Heart left ventricle (tissue), 13 donors: ENCODE measurements around the gene NUTF2.

Source experiments
- CTCF ChIP-seq, 12 donors: fragments of 200-600 bp; sonication (generic) in 4 of 12; IDR thresholded peaks; one replicate each; pipeline versions ENCODE4 v1.5.0 to v1.8.0; 2018 to 2022; ENCODE audit warnings: antibody characterized with exemption in 12 of 12, mild to moderate bottlenecking in 5 of 12
- POLR2A ChIP-seq, 2 donors: fragments of 450-650 bp; IDR thresholded peaks; one replicate each; pipeline ENCODE4 v1.6.1; 2017; ENCODE audit warnings: antibody characterized with exemption in 2 of 2, mild to moderate bottlenecking in 2 of 2, moderate library complexity in 2 of 2
- donor health status: ischemic (EF 13 %, LVEDD 7.1; RV severe dilation, severe dysfunction).
- donor health status: DM: no; HTN: yes; CAD: no.
- donor health status: DM: no; HTN: no; CAD: no.
- donor health status: ischemic (EF 25% LVEDD 6.9; RV normal size, moderate dysfunction).
- donor health status: ischemic (EF 25% LVEDD 5.7; RV mildly dilated, moderate dysfunction).
- donor health status: ischemic (EF 35%, LVEDD 5.7; RV mildly dilated, moderate dysfunction).
- donor health status: nonischemic (EF 11% LVEDD 7.7; RV severe dilation, severe dysfunction).
- donor health status: DM: yes; HTN: yes; CAD: no.
- donor health status: PGD.
- donor health status: ischemic (EF 29% LVEDD 5.4; RV normal size, mild dysfunction).
- donor health status: nonischemic (EF 23%, LVEDD 6.1; RV moderate dilation, normal function).

- TF ChIP-seq CTCF (IDR thresholded peaks at IDR 0.05) (peak in 1 of 12 donors; percentile 9), POLR2A (IDR thresholded peaks at IDR 0.05) (peak in 1 of 2 donors; percentile 70)
Observed at GRCh38 chr16:67846320-67847063, at the start of gene NUTF2.
